HG03565 (cell line): ENCODE measurements around the gene TANC1.

Source experiments
- ATAC-seq: cut with Tn5 transposase; IDR thresholded peaks from one replicate; pipeline ENCODE4 v1.9.1; 2021; ENCODE audit warnings: mild to moderate bottlenecking, moderate library complexity; ENCODE audit not compliant: unreplicated experiment

Gene TANC1

GRCh38 chr2:158960193-158960592, 8.2 kb upstream of the TANC1 start:
- no peak for ATAC-seq

GRCh38 chr2:158962074-158962473, 6.4 kb upstream of the TANC1 start:
- ATAC-seq, result no peak

- no peak for ATAC-seq
Observed at GRCh38 chr2:158963071-158963470, 5.4 kb upstream of the TANC1 start.

GRCh38 chr2:158965107-158965506, 3.3 kb upstream of the TANC1 start:
- ATAC-seq, result no peak

- no peak for ATAC-seq
Observed at GRCh38 chr2:158965641-158966040, 2.8 kb upstream of the TANC1 start.

GRCh38 chr2:158966312-158966711, 2.1 kb upstream of the TANC1 start:
- ATAC-seq, result no peak

GRCh38 chr2:158967114-158967730, 1.2 kb upstream of the TANC1 start:
- ATAC-seq, result no peak

- no peak for ATAC-seq
Observed at GRCh38 chr2:158967731-158968395, 577 bp upstream of the TANC1 start.

- ATAC-seq, result no peak
Observed at GRCh38 chr2:158969162-158969714, 798 bp downstream of the TANC1 start.

GRCh38 chr2:158969715-158970240, 1.3 kb downstream of the TANC1 start:
- no peak for ATAC-seq

- no peak for ATAC-seq
Observed at GRCh38 chr2:158970241-158970751, 1.9 kb downstream of the TANC1 start.

- ATAC-seq, result no peak
Observed at GRCh38 chr2:158973116-158973956, 4.9 kb downstream of the TANC1 start.

- ATAC-seq, result no peak
Observed at GRCh38 chr2:158975271-158975921, 7.0 kb downstream of the TANC1 start.

GRCh38 chr2:158979772-158980171, 11.3 kb downstream of the TANC1 start:
- no peak for ATAC-seq

- no peak for ATAC-seq
Observed at GRCh38 chr2:158984604-158985135, 16.2 kb downstream of the TANC1 start.

- no peak for ATAC-seq
Observed at GRCh38 chr2:158988501-158988900, 20.1 kb downstream of the TANC1 start.

- no peak for ATAC-seq
Observed at GRCh38 chr2:158989165-158989564, 20.7 kb downstream of the TANC1 start.

GRCh38 chr2:158990397-158991214, 22.2 kb downstream of the TANC1 start:
- ATAC-seq, result no peak

GRCh38 chr2:158993030-158993429, 24.6 kb downstream of the TANC1 start:
- no peak for ATAC-seq
